Measurements from ENCODE around the gene PNPO.
A peak's percentile ranks its signal among the peaks of the same experiment; 100 is the strongest.

PNPO gene

DNA sequence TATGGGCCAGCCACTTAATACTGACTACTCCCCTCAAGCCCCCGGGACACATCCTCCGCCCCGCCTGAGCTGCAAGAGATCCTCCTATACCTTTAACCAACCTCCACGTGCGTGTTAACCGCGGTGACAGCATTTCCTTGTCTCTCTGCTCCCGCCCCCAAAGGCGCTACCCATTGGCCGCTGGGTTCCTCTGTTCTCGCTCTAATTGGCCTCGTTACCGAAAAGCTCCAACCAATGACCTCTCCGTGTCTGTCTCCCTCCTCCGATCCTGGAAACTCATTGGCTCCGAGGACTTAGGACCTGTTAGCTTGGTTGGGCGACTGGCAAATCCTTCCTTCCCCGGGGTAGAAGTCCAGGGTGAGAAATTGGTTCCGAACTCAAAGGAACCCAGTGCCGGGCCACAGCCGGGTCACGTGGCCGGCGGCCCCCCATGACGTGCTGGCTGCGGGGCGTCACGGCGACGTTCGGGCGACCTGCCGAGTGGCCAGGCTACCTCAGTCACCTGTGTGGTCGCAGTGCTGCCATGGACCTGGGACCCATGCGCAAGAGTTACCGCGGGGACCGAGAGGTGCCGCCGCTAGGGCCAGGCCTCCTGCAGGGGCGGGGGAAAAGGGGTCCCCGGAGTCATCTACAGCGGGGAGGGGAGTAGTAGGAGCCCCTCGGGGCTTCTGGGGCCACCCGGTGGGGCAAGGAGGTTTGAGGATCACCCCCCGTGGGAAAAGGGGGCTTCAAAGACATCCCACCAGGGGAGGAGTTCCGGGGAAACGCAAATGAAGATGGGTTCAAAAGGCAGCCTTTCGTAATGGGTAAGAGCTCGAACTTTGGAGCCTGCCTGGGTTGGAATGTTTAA, at the start of gene PNPO:
Gene PNPO (plus strand): TSS at position 326 of the 850 bp plus-strand sequence. CDS start 105 bp downstream, at position 431.
- DNase-seq, result peak; percentile 98

- DNase-seq, result no peak
Observed at GRCh38 chr17:47894498-47895346, 46.6 kb upstream of the PNPO start.

GRCh38 chr17:47895347-47895855, 46.0 kb upstream of the PNPO start:
- no peak for DNase-seq

- DNase-seq, result peak; percentile 100
Observed at GRCh38 chr17:47895856-47896671, 45.3 kb upstream of the PNPO start, which contains the start of gene SP2. Gene SP2, plus strand, starts transcription at chr17:47896236. Its CDS starts 51 bp downstream, at chr17:47896287.

DNA sequence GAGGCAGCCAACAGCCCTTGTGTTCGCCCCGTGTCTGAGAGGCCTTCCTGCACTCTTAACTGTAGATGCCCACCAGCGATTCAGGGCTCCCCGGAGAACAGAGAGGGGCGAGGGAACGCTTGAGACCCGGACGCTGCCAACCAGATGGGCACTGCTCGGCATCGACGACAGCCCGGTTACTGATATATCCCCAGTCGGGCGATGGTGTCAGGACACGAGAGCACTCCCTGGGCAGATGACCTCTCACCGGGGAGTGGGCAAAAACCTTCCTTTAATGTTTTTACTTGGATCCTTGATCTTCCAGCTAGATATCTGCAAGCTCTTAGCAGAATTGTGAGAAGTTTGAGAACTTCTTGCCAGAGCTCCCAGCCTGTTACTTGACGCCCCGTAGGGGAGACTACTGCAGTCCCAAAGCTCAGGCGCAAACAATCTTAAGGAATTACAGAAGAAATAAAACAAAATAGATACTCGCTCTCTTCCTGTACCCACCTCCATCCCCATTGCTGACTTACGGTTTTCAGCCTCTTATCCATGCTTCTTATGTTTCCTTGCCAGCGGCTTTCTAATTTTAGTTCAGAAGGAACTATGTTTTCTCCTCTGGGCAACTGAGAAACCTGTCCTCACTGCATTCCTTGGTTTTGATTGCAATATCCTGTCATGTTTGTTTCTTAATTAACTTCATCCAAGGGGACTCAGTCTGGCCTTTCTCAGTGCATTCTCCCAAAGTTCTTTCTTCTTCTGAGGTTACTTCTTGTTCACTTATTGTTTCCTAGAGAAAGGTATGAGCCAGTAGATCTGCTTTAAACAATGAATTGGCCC, 44.5 kb upstream of the PNPO start:
- DNase-seq, result no peak

- DNase-seq, result no peak
Observed at GRCh38 chr17:47897561-47897960, 43.8 kb upstream of the PNPO start.

- DNase-seq, result no peak
Observed at GRCh38 chr17:47898241-47898640, 43.1 kb upstream of the PNPO start.

DNA sequence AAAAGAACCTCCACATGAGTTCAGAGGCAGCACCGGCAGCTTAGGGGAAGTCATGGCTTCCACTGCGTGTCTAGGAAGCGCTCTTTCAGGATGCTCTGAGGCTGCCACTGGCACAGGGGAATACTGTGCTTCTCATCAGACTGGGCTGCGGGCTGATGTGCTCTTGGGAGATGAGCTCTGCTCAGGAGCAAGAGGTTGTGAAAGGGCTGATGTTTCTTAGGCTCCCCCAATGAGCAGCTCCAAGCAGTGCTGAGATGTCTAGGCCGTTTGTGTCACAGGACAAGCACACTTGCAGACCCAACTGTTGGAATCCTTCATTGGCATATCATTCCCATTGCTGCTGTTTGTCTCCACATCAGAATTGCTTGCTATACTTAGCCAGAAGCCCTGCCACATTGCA, 41.7 kb upstream of the PNPO start:
- DNase-seq, result no peak

DNA sequence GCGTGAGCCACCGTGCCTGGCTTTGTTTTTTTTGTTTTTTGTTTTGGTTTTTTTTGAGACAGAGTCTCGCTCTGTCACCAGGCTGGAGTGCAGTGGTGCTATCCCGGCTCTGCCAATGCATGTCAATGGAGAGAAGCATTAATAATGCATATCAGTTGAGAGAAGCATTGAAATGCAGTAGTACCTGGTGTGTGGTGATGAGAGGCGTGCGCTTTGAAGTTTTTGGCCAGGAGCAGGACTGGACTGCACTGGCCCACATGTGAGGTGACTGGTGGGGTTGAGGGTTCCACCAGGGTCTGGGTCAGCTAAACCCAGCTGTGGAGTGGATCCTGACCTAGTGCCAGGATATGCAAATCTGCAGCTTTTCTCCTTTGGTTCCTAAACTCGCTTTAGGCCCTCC, 39.9 kb upstream of the PNPO start:
- DNase-seq, result no peak

GRCh38 chr17:47902039-47902744, 39.2 kb upstream of the PNPO start:
- DNase-seq, result no peak

GRCh38 chr17:47905221-47905733, 36.1 kb upstream of the PNPO start:
- peak; percentile 54 for DNase-seq

- DNase-seq, result no peak
Observed at GRCh38 chr17:47906443-47906842, 34.9 kb upstream of the PNPO start.

GRCh38 chr17:47907932-47908562, 33.3 kb upstream of the PNPO start:
- no peak for DNase-seq

- no peak for DNase-seq
Observed at GRCh38 chr17:47913050-47913449, 28.3 kb upstream of the PNPO start.

GRCh38 chr17:47914306-47914948, 26.9 kb upstream of the PNPO start:
- DNase-seq, result no peak

DNA sequence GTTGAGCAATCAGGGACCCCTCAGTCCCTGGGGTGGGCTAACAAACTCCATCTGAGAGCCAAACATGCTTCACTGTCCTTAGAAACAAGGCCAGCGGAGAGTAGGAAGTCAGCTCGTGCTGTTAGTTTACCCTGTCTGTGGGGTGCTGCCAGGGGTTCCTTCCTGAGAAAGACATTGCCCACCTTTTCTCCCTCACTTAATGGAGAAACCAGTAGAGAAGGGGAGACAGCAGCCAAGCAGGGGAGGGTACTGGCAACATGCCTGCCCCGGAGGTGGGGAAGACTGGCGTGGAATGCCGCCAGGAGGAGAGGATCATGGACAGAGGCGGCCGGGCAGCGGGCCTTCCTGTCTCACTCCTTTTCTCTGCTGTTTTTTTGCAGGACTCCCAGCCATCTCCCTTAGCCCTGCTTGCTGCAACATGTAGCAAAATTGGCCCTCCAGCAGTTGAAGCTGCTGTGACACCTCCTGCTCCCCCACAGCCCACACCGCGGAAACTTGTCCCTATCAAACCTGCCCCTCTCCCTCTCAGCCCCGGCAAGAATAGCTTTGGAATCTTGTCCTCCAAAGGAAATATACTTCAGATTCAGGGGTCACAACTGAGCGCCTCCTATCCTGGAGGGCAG, 25.5 kb upstream of the PNPO start:
- DNase-seq, result no peak

- no peak for DNase-seq
Observed at GRCh38 chr17:47916489-47917208, 24.7 kb upstream of the PNPO start.

DNA sequence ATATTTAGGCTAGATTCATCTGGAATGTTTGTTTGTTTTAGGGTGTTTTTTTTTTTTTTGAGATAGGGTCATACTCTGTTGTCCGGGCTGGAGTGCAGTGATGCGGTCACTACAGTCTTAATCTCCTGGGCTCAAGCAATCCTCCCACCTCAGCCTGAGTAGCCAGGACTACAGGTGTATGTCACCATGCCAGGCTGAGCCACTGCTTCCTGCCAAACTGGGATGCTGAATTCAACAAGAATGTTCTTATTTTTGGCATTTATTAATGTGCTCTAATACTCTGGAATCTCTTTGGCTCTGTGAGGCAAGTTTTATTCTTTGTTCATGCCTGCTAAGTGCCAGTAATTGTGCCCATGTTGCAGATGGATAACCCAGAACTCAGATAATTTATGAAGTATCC, 23.8 kb upstream of the PNPO start:
- DNase-seq, result no peak

GRCh38 chr17:47918006-47918405, 23.4 kb upstream of the PNPO start:
- no peak for DNase-seq
